GM12873 (cell line): Measurements from ENCODE around the gene BRINP2.

Source experiments
- TF ChIP-seq, protein P1 (sequence below): IDR thresholded peaks from 2 replicates; pipeline ENCODE4 v1.5.1; 2012; ENCODE audit warnings: low read depth, mild to moderate bottlenecking, moderate library complexity, low read length, control low read depth; ENCODE audit not compliant: insufficient read depth; ENCODE audit errors: missing control alignments

Gene BRINP2

DNA sequence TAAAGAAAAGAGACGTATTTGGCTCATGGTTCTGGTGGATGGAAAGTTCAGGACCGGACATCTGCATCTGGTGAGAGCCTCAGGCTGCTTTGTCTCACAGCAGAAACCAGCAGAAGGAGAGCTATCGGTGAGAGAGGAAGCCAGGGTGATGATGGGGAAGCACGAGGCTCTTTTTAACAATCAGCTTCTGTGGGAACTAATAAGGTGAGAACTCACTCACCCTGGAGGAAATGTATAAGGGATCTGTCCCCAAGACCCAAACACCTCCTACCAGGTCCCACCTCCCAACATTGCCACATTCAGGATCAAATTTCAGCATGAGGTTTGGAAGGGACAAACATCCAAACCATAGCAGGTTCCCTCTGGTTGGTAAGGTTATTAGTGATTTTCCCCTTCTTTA is 39.0 kb upstream of the BRINP2 start:
- TF ChIP-seq, protein P1, sequence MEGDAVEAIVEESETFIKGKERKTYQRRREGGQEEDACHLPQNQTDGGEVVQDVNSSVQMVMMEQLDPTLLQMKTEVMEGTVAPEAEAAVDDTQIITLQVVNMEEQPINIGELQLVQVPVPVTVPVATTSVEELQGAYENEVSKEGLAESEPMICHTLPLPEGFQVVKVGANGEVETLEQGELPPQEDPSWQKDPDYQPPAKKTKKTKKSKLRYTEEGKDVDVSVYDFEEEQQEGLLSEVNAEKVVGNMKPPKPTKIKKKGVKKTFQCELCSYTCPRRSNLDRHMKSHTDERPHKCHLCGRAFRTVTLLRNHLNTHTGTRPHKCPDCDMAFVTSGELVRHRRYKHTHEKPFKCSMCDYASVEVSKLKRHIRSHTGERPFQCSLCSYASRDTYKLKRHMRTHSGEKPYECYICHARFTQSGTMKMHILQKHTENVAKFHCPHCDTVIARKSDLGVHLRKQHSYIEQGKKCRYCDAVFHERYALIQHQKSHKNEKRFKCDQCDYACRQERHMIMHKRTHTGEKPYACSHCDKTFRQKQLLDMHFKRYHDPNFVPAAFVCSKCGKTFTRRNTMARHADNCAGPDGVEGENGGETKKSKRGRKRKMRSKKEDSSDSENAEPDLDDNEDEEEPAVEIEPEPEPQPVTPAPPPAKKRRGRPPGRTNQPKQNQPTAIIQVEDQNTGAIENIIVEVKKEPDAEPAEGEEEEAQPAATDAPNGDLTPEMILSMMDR: no peak

DNA sequence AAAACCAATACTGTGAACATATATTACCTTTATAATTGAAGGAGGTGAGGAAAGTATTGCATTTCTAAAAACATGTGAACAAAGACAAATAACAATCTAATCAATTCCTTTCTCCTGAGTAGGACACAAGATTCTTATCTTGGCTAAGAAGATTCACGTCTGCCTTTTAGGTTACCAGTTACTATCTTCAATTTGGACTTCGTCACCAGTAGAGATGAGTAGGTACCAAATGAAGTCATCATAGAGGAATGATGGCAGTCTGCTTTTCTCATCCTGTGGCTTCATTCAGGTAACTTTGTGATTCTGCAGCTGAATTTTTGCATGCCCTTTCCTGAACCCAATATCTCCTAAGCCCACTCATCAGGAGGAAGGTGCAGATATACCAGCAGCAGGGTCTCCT is 38.6 kb upstream of the BRINP2 start:
- TF ChIP-seq, protein P1: no peak

DNA sequence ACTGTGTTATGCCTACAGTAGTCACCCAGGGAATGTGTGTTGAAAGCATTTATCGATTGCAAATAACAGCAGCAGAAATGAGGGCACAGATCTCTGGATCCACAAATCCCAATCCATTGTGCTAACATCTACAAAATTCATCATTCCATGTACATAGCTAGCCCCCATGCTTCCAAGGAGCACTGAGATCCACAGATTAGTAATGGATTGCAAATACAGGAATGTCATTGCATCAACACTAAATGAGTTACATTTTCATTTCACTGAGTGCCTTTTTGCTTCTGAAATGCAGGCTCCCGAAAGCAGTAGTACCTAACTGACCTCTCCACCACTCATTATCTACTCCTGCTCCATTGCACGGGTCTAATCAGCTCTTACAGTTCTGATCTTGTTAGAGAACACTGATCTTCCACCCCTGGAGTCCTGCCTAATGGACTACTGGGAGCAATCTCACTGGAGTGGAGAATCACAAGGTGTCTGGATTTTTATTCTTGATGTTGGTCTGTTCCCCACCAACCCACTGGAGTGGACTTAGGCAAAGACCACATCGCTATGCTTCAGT is 36.7 kb upstream of the BRINP2 start:
- TF ChIP-seq, protein P1: no peak

DNA sequence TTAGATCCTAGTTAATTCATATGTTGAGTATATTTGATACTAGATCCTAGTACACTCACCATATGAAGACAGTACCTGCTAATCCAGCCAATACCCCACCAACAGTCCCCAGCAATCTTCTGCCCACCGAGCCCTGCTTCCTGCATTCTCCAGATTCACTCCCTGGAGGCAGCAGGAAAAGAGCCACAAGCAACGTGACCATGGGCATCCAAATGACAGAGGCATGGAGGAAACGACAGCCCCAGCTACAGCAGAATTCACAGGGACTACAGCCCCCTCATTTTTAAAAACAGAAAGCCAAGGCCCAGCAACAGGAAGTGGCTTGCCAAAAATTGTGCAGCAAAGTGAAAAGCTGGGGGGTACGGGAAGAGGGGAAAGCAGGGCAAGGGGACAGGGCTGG is 35.5 kb upstream of the BRINP2 start:
- TF ChIP-seq, protein P1: no peak

DNA sequence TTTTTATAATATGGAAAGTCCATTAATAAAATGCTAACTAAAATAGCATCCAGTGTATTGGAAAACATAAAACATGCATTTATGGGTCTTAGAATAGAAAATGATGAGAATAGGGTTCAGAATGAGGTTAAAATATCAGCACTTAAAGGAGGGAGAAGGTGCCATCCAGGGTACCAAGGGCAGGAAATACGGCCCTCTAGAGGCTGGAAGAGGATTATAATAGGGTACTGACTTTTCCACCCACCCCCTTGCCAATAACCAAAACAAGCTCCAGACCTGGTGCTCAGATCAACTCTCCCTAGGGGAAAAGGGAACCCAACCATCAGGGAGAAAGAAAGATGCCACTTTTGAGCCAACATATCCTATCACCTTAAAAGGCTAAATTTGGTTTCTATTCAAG is 32.9 kb upstream of the BRINP2 start:
- TF ChIP-seq, protein P1: no peak

DNA sequence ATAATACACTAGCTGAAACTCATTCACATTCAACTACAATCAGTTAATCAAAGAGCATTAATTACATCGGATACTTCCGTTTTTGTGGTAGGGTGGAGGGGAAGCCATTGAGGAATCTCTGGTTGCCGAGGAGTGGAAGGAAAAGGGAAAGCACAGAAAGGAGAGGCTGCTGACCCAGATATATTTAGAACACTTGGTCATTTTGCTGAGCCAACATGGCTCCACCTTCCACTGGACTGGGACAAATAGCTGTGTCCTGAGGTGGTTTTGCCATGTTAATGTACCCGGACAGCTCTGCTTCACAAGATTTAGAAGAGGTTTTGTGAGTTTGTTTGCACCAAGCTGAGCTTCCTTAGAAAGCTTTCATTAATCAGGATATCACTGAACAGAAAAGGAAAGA is 32.4 kb upstream of the BRINP2 start:
- TF ChIP-seq, protein P1: no peak

DNA sequence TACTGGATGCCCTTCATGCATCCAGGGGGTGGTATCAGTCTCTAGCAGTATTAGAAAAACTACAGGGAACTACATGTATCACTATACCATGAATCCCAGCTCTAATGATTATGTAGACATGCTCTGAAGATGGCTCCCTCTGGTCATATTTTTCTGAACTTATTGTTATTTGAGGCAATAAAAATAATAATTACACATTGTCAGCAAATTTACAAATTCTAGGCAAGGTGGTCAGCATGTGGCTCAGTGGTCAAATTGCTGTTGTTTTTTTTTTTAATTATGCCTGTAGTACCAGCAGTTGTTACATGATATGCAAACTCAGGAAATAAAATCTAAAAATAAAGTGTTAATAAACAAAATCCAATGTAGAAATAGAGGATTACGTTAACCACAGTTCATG is 28.7 kb upstream of the BRINP2 start:
- TF ChIP-seq, protein P1: no peak
